GM19099 (cell line): Measurements from ENCODE around the gene SLCO3A1.

Source experiments
- POLR2A ChIP-seq: IDR thresholded peaks from 3 replicates; pipeline ENCODE4 v1.6.1; 2011; ENCODE audit warnings: low read depth; ENCODE audit not compliant: insufficient read length; ENCODE audit errors: extremely low read depth

Gene SLCO3A1

GRCh38 chr15:92116330-92116729, 262.8 kb downstream of the SLCO3A1 start:
- no peak for TF ChIP-seq POLR2A

GRCh38 chr15:92117261-92117731, 263.8 kb downstream of the SLCO3A1 start:
- TF ChIP-seq POLR2A: no peak

- no peak for TF ChIP-seq POLR2A
Observed at GRCh38 chr15:92118162-92118935, 264.8 kb downstream of the SLCO3A1 start.

- TF ChIP-seq POLR2A: no peak
Observed at GRCh38 chr15:92118936-92119325, 265.4 kb downstream of the SLCO3A1 start.

GRCh38 chr15:92120094-92120795, 266.7 kb downstream of the SLCO3A1 start:
- no peak for TF ChIP-seq POLR2A

GRCh38 chr15:92121047-92121446, 267.5 kb downstream of the SLCO3A1 start:
- TF ChIP-seq POLR2A: no peak

- no peak for TF ChIP-seq POLR2A
Observed at GRCh38 chr15:92122259-92122658, 268.8 kb downstream of the SLCO3A1 start.

GRCh38 chr15:92123962-92124656, 270.6 kb downstream of the SLCO3A1 start:
- no peak for TF ChIP-seq POLR2A

GRCh38 chr15:92124657-92125010, 271.1 kb downstream of the SLCO3A1 start:
- TF ChIP-seq POLR2A: no peak

- no peak for TF ChIP-seq POLR2A
Observed at GRCh38 chr15:92128788-92129187, 275.3 kb downstream of the SLCO3A1 start.

- no peak for TF ChIP-seq POLR2A
Observed at GRCh38 chr15:92130244-92130643, 276.7 kb downstream of the SLCO3A1 start.

GRCh38 chr15:92130906-92131305, 277.4 kb downstream of the SLCO3A1 start:
- TF ChIP-seq POLR2A: no peak

GRCh38 chr15:92132982-92133755, 279.7 kb downstream of the SLCO3A1 start:
- no peak for TF ChIP-seq POLR2A

GRCh38 chr15:92140796-92141195, 287.3 kb downstream of the SLCO3A1 start:
- TF ChIP-seq POLR2A: no peak

- no peak for TF ChIP-seq POLR2A
Observed at GRCh38 chr15:92141607-92142006, 288.1 kb downstream of the SLCO3A1 start.
